OCI-LY3 (cell line): Measurements from ENCODE around the gene DNAJB8.

Source experiments
- H2AFZ ChIP-seq: fragments of 200-600, 300-600 bp; shearing (Covaris generic); 2 replicates; pipeline ENCODE4 v1.6.0; 2014; ENCODE audit warnings: antibody characterized with exemption, low read depth, low read length
- H3K27ac ChIP-seq: fragments of 200-600, 300-600 bp; sonication (generic); 2 replicates; pipeline ENCODE4 v1.5.1; 2014; ENCODE audit warnings: mild to moderate bottlenecking, low read length, moderate library complexity, mixed read lengths
- H3K27me3 ChIP-seq: fragments of 200-600, 300-600 bp; sonication (generic); 2 replicates; pipeline ENCODE4 v1.6.1; 2014; ENCODE audit warnings: low read depth, low read length, mixed read lengths
- H3K36me3 ChIP-seq: fragments of 200-600, 300-600 bp; sonication (generic); replicated peaks from 2 replicates; pipeline ENCODE3; 2014; ENCODE audit warnings: low read depth, low read length, mixed read lengths
- H3K4me1 ChIP-seq: fragments of 300-600, 200-600 bp; sonication (generic); 2 replicates; pipeline ENCODE4 v1.6.1; 2014; ENCODE audit warnings: low read length, mixed read lengths
- H3K4me2 ChIP-seq: fragments of 200-600, 300-600 bp; sonication (generic); 2 replicates; pipeline ENCODE4 v1.6.1; 2014; ENCODE audit warnings: low read length, mixed read lengths
- H3K4me3 ChIP-seq: fragments of 300-600, 200-600 bp; sonication (generic); 2 replicates; pipeline ENCODE4 v1.5.1; 2014; ENCODE audit warnings: antibody characterized with exemption, mild to moderate bottlenecking, low read length, moderate library complexity
- H3K79me2 ChIP-seq: fragments of 300-600, 200-600 bp; shearing (Covaris generic); 2 replicates; pipeline ENCODE4 v1.6.1; 2014; ENCODE audit warnings: mild to moderate bottlenecking, low read length, mixed read lengths
- H3K9ac ChIP-seq: fragments of 300-600, 200-600 bp; shearing (Covaris generic); 2 replicates; pipeline ENCODE4 v1.6.0; 2014; ENCODE audit warnings: mild to moderate bottlenecking, low read length, moderate library complexity
- H3K9me3 ChIP-seq: fragments of 200-600, 300-600 bp; shearing (Covaris generic); 2 replicates; pipeline ENCODE4 v1.6.1; 2014; ENCODE audit warnings: low read length, mixed read lengths; ENCODE audit not compliant: insufficient read depth
- H4K20me1 ChIP-seq: fragments of 200-600, 300-600 bp; sonication (generic); 2 replicates; pipeline ENCODE4 v1.6.1; 2016; ENCODE audit warnings: low read length, mixed read lengths; ENCODE audit not compliant: insufficient read depth
- CTCF ChIP-seq: fragments of 200-600, 300-600 bp; sonication (generic); IDR thresholded peaks from 2 replicates; pipeline ENCODE4 v1.5.1; 2014; ENCODE audit warnings: antibody characterized with exemption, low read length, low read depth
- EZH2phosphoT487 ChIP-seq: fragments of 200-600 bp; shearing (Covaris generic); IDR thresholded peaks from 2 replicates; pipeline ENCODE4 v1.6.1; 2018; ENCODE audit warnings: antibody characterized with exemption, mixed run types, low read depth

DNAJB8 gene

GRCh38 chr3:128422762-128423524, 43.7 kb downstream of the DNAJB8 start:
- H3K4me1 ChIP-seq, result 0 out of 2 replicates have a peak, but pooled peaks cover 2% of the 10 kb centered on the region
- H3K79me2 ChIP-seq, result no peaks in the 10 kb centered on the region
- no peak overlapping the region for H3K4me3 ChIP-seq
- H3K9ac ChIP-seq, result no peak overlapping the region
- no peaks in the 10 kb centered on the region for H3K9me3 ChIP-seq
- no peaks in the 10 kb centered on the region for H3K27me3 ChIP-seq
- no peaks in the 10 kb centered on the region for H4K20me1 ChIP-seq
- H2AFZ ChIP-seq, result no peak overlapping the region
- H3K36me3 ChIP-seq, result no peaks in the 10 kb centered on the region
- TF ChIP-seq CTCF, result no peak
- no peak for TF ChIP-seq EZH2phosphoT487
- no peak overlapping the region for H3K4me2 ChIP-seq
- no peak overlapping the region for H3K27ac ChIP-seq

- Histone ChIP-seq H3K79me2 (no peaks in the 10 kb centered on the region), H4K20me1 (no peaks in the 10 kb centered on the region), H3K4me1 (0 out of 2 replicates have a peak, but pooled peaks cover 2% of the 10 kb centered on the region), H2AFZ (no peak overlapping the region), H3K27ac (no peak overlapping the region), H3K9ac (no peak overlapping the region), H3K4me2 (no peak overlapping the region), H3K36me3 (no peaks in the 10 kb centered on the region), H3K27me3 (no peaks in the 10 kb centered on the region), H3K9me3 (no peaks in the 10 kb centered on the region), H3K4me3 (no peak overlapping the region)
- TF ChIP-seq EZH2phosphoT487, result no peak
- TF ChIP-seq CTCF, result no peak
Observed at GRCh38 chr3:128421966-128422365, 44.7 kb downstream of the DNAJB8 start.

- H3K4me3 ChIP-seq, result no peak overlapping the region
- H3K36me3 ChIP-seq, result no peaks in the 10 kb centered on the region
- no peak overlapping the region for H3K27ac ChIP-seq
- TF ChIP-seq EZH2phosphoT487 (no peak), CTCF (no peak)
- H3K4me1 ChIP-seq, result no peaks in the 10 kb centered on the region
- no peak overlapping the region for H3K9ac ChIP-seq
- H3K4me2 ChIP-seq, result no peak overlapping the region
- no peak overlapping the region for H2AFZ ChIP-seq
- no peaks in the 10 kb centered on the region for H4K20me1 ChIP-seq
- H3K27me3 ChIP-seq, result no peaks in the 10 kb centered on the region
- no peaks in the 10 kb centered on the region for H3K9me3 ChIP-seq
- no peaks in the 10 kb centered on the region for H3K79me2 ChIP-seq
Observed at GRCh38 chr3:128421439-128421836, 45.3 kb downstream of the DNAJB8 start.

- TF ChIP-seq CTCF, result no peak
- no peak for TF ChIP-seq EZH2phosphoT487
- H3K4me2 ChIP-seq, result no peak overlapping the region
- no peak overlapping the region for H2AFZ ChIP-seq
- H4K20me1 ChIP-seq, result no peaks in the 10 kb centered on the region
- H3K9me3 ChIP-seq, result no peaks in the 10 kb centered on the region
- H3K27me3 ChIP-seq, result no peaks in the 10 kb centered on the region
- H3K27ac ChIP-seq, result no peak overlapping the region
- no peaks in the 10 kb centered on the region for H3K36me3 ChIP-seq
- no peaks in the 10 kb centered on the region for H3K79me2 ChIP-seq
- H3K4me1 ChIP-seq, result no peaks in the 10 kb centered on the region
- H3K9ac ChIP-seq, result no peak overlapping the region
- no peak overlapping the region for H3K4me3 ChIP-seq
Observed at GRCh38 chr3:128420720-128421438, 45.8 kb downstream of the DNAJB8 start.
